Transverse colon (tissue), 3 donors: ENCODE results near the gene CAMSAP1.

ENCODE experiments used
- EP300 ChIP-seq: sonication (generic); formaldehyde crosslinking; IDR thresholded peaks from one replicate; pipeline ENCODE4 v1.6.1; 2017; ENCODE audit warnings: antibody characterized with exemption, low read depth
- POLR2A ChIP-seq: fragments of 450-650 bp; IDR thresholded peaks from one replicate; pipeline ENCODE4 v1.6.1; 2016; ENCODE audit warnings: antibody characterized with exemption, mild to moderate bottlenecking, moderate library complexity
- TF ChIP-seq, protein P1 (sequence below), 5 experiments: fragments of 200-600 bp in 3 of 5; fragments of 450-650 bp in 2 of 5; sonication (generic) in 3 of 5; IDR thresholded peaks; 1 replicate in 2 of 5; 2 replicates in 3 of 5; pipeline ENCODE4 v1.5.1; 2016 to 2017; ENCODE audit warnings: antibody characterized with exemption in 5 of 5, inconsistent platforms in 3 of 5, mild to moderate bottlenecking in 2 of 5, moderate library complexity in 1 of 5

DNA sequence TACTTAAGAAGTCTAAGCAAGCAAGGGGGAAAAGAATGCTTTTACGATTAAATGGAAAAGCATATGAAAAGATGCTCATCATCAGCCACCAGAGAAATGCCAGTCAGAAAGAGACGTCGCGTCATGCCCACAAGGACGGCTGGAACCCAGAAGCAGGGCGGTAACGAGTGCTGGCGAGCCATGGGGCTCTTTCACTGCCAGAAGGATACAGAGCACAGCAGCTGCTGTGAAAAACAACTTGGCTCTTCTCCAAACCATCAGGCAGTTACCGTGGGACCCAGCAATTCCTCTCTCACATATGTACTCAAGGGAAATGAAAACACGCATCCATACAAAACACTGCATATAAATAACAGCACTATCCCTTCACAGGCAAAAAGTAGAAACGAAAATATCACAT, 95.5 kb downstream of the CAMSAP1 start:
- TF ChIP-seq EP300 (no peak), POLR2A (no peak)
- TF ChIP-seq, protein P1, sequence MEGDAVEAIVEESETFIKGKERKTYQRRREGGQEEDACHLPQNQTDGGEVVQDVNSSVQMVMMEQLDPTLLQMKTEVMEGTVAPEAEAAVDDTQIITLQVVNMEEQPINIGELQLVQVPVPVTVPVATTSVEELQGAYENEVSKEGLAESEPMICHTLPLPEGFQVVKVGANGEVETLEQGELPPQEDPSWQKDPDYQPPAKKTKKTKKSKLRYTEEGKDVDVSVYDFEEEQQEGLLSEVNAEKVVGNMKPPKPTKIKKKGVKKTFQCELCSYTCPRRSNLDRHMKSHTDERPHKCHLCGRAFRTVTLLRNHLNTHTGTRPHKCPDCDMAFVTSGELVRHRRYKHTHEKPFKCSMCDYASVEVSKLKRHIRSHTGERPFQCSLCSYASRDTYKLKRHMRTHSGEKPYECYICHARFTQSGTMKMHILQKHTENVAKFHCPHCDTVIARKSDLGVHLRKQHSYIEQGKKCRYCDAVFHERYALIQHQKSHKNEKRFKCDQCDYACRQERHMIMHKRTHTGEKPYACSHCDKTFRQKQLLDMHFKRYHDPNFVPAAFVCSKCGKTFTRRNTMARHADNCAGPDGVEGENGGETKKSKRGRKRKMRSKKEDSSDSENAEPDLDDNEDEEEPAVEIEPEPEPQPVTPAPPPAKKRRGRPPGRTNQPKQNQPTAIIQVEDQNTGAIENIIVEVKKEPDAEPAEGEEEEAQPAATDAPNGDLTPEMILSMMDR (IDR thresholded peaks at IDR 0.05) = no peak
